GM23338 (cell line): ENCODE results near the gene TRPM3. TPM values are rescaled to one million over a fixed set of nuclear protein-coding genes. Genes with fewer than 3 reads are reported as not detected.

Source experiments
- ATAC-seq: fragments of 200-7000 bp; cut with Tn5 transposase; 3 replicates; pipeline ENCODE4 v1.9.1; 2020
- DNase-seq: peaks from one replicate; pipeline ENCODE4 v3.0.0-alpha.2; 2015; ENCODE audit warnings: low spot score
- H2AFZ ChIP-seq: fragments of 200-600 bp; sonication (generic); 2 replicates; pipeline ENCODE4 v1.8.0; 2016; ENCODE audit warnings: antibody characterized with exemption, mild to moderate bottlenecking, moderate library complexity
- H3F3A ChIP-seq: fragments of 200-600 bp; sonication (generic); replicated peaks from 2 replicates; pipeline ENCODE4 v1.8.0; 2017; ENCODE audit warnings: antibody characterized with exemption, mixed run types, low read depth
- H3K27ac ChIP-seq: fragments of 200-600 bp; sonication (generic); 2 replicates; pipeline ENCODE4 v1.6.1; 2016; ENCODE audit warnings: low read depth
- H3K27me3 ChIP-seq: fragments of 200-600 bp; sonication (generic); 2 replicates; pipeline ENCODE4 v1.8.0; 2016; ENCODE audit warnings: mild to moderate bottlenecking, mixed run types, moderate library complexity; ENCODE audit not compliant: insufficient read depth
- H3K36me3 ChIP-seq: fragments of 200-600 bp; sonication (generic); 2 replicates; pipeline ENCODE4 v1.8.0; 2016; ENCODE audit warnings: mild to moderate bottlenecking; ENCODE audit not compliant: insufficient read depth
- H3K4me1 ChIP-seq: fragments of 200-600 bp; sonication (generic); 2 replicates; pipeline ENCODE4 v1.8.0; 2016; ENCODE audit warnings: mild to moderate bottlenecking, moderate library complexity; ENCODE audit not compliant: insufficient read depth
- H3K4me2 ChIP-seq: fragments of 200-600 bp; sonication (generic); 2 replicates; pipeline ENCODE4 v1.7.1; 2017; ENCODE audit warnings: mixed run types
- H3K4me3 ChIP-seq: fragments of 200-600 bp; sonication (generic); 2 replicates; pipeline ENCODE4 v1.6.1; 2016; ENCODE audit warnings: mixed run types
- H3K79me2 ChIP-seq: fragments of 200-600 bp; sonication (generic); replicated peaks from 2 replicates; pipeline ENCODE4 v1.8.0; 2017; ENCODE audit warnings: mild to moderate bottlenecking; ENCODE audit not compliant: insufficient read depth
- H3K9me2 ChIP-seq: fragments of 200-600 bp; sonication (generic); 2 replicates; pipeline ENCODE4 v1.8.0; 2017; ENCODE audit not compliant: insufficient read depth
- H4K20me1 ChIP-seq: fragments of 200-600 bp; sonication (generic); replicated peaks from 2 replicates; pipeline ENCODE4 v1.8.0; 2017; ENCODE audit warnings: mild to moderate bottlenecking; ENCODE audit not compliant: insufficient read depth
- H3K27ac Mint-ChIP-seq: 2 replicates; pipeline ENCODE4 v1.8.0; 2020; ENCODE audit warnings: inconsistent platforms, mild to moderate bottlenecking, moderate library complexity, mixed read lengths
- H3K27me3 Mint-ChIP-seq: 3 replicates; pipeline ENCODE4 v1.8.0; 2022; ENCODE audit warnings: low read depth, mild to moderate bottlenecking, moderate library complexity, mixed read lengths, inconsistent platforms; ENCODE audit not compliant: insufficient read depth, poor library complexity
- H3K36me3 Mint-ChIP-seq: 3 replicates; pipeline ENCODE4 v1.8.0; 2021; ENCODE audit warnings: low read depth, mild to moderate bottlenecking, inconsistent platforms, moderate library complexity, mixed read lengths
- H3K4me1 Mint-ChIP-seq: 3 replicates; pipeline ENCODE4 v1.8.0; 2020; ENCODE audit warnings: mild to moderate bottlenecking, inconsistent platforms, mixed read lengths
- H3K4me3 Mint-ChIP-seq: 3 replicates; pipeline ENCODE4 v1.8.0; 2021; ENCODE audit warnings: moderate library complexity, mild to moderate bottlenecking, inconsistent platforms, mixed read lengths
- H3K9me3 Mint-ChIP-seq: 3 replicates; pipeline ENCODE4 v1.8.0; 2020; ENCODE audit warnings: moderate library complexity, mild to moderate bottlenecking, inconsistent platforms, mixed read lengths
- CREB1 ChIP-seq: fragments of 250-450 bp; sonication (Bioruptor Pico); IDR thresholded peaks from 2 replicates; pipeline ENCODE4 v1.5.0; 2020; ENCODE audit warnings: low read depth, mild to moderate bottlenecking, moderate library complexity
- ETS1 ChIP-seq: IDR thresholded peaks from 2 replicates; pipeline ENCODE4 v1.6.1; 2016; ENCODE audit warnings: antibody characterized with exemption
- EZH2 ChIP-seq: fragments of 200-600 bp; sonication (generic); IDR thresholded peaks from one replicate; pipeline ENCODE4 v1.8.0; 2017; ENCODE audit warnings: antibody characterized with exemption, mild to moderate bottlenecking, low read depth; ENCODE audit not compliant: unreplicated experiment
- EZH2phosphoT487 ChIP-seq: fragments of 200-600 bp; sonication (generic); IDR thresholded peaks from one replicate; pipeline ENCODE4 v1.8.1; 2018; ENCODE audit warnings: antibody characterized with exemption; ENCODE audit not compliant: unreplicated experiment
- JUNB ChIP-seq: IDR thresholded peaks from one replicate; pipeline ENCODE4 v1.6.1; 2016; ENCODE audit warnings: antibody characterized with exemption; ENCODE audit not compliant: unreplicated experiment
- NANOG ChIP-seq: IDR thresholded peaks from 2 replicates; pipeline ENCODE4 v1.6.1; 2016; ENCODE audit warnings: antibody characterized with exemption, borderline replicate concordance
- POLR2AphosphoS5 ChIP-seq: IDR thresholded peaks from 2 replicates; pipeline ENCODE4 v1.6.1; 2016; ENCODE audit warnings: antibody characterized with exemption, low read depth
- REST ChIP-seq: IDR thresholded peaks from one replicate; pipeline ENCODE4 v1.6.1; 2018; ENCODE audit warnings: antibody characterized with exemption; ENCODE audit not compliant: unreplicated experiment
- STAT1 ChIP-seq: IDR thresholded peaks from one replicate; pipeline ENCODE4 v1.6.1; 2016; ENCODE audit warnings: antibody characterized with exemption; ENCODE audit not compliant: unreplicated experiment
- ZNF114 ChIP-seq: fragments of 250-450 bp; sonication (Bioruptor Pico); IDR thresholded peaks from 2 replicates; pipeline ENCODE4 v1.5.0; 2020; ENCODE audit warnings: mild to moderate bottlenecking, moderate library complexity
- ZNF331 ChIP-seq: fragments of 250-450 bp; sonication (Bioruptor Pico); IDR thresholded peaks from 2 replicates; pipeline ENCODE4 v1.5.0; 2020; ENCODE audit warnings: low read depth, mild to moderate bottlenecking, moderate library complexity
- ZNF462 ChIP-seq: fragments of 250-450 bp; sonication (Bioruptor Pico); IDR thresholded peaks from 2 replicates; pipeline ENCODE4 v1.5.0; 2020; ENCODE audit warnings: mild to moderate bottlenecking, moderate library complexity
- polyA plus RNA-seq: library from polyadenylated mRNA; unstranded; fragments of >200 nt; fragmentation: Nextera tagmentation; extraction: Ambion mirVana; gene quantifications from 2 replicates; pipeline ENCODE4 v1.2.1, GENCODE V29; 2016
- total RNA-seq: library from RNA; depleted of rRNA; stranded (reverse); fragments of >200 nt; shearing (Covaris generic); gene quantifications from 2 replicates; pipeline ENCODE4 v1.2.3, GENCODE V29; 2014
- TF ChIP-seq, protein P1 (sequence below), 2 experiments: fragments of 200-600 bp in 1 of 2; sonication (generic) in 1 of 2; conservative IDR thresholded peaks; 2 replicates each; pipeline versions ENCODE4 v1.5.1 to v1.6.1; 2016 to 2017; ENCODE audit warnings: antibody characterized with exemption in 2 of 2, low read depth in 2 of 2, mild to moderate bottlenecking in 2 of 2, moderate library complexity in 1 of 2

TRPM3 gene
- total and polyA plus RNA-seq, 2 experiments from 2014 or later = 2.8 to 8.2 TPM

DNA sequence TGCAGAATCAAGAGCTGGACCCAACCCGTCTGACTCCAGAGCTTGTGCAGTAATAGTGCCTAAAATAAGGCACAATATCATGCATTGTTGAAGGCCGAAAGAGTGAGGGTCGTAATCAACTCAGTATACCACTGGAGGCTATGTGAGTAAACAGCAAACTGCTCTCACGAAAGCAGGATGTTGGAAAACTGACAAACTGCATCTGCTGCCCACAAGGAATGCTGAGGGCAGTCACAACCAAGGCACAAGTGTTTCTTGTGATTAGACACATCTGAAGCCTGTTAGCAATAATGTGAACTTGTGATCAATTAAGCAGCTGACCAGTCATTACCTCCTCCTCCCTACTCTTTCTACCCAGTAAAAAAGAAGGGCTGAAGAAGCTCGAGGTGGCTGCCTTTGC, 48.8 kb downstream of the TRPM3 start:
- Mint-ChIP-seq H3K27ac (no peak overlapping the region; the same call in 1 of the 2 replicates), H3K4me3 (no peak overlapping the region), H3K36me3 (no peaks in the 10 kb centered on the region), H3K4me1 (peaks cover 23% of the 10 kb centered on the region), H3K9me3 (no peaks in the 10 kb centered on the region), H3K27me3 (peaks cover 2% of the 10 kb centered on the region)
- no peaks in the 10 kb centered on the region for H3F3A ChIP-seq
- TF ChIP-seq ETS1 (no peak), STAT1 (no peak), POLR2AphosphoS5 (no peak), JUNB (no peak), NANOG (no peak), ZNF331 (CRISPR knock-in tag) (no peak), EZH2phosphoT487 (no peak), ZNF462 (CRISPR knock-in tag) (no peak), REST (no peak), CREB1 (CRISPR knock-in tag) (no peak), ZNF114 (CRISPR knock-in tag) (no peak), EZH2 (no peak)
- TF ChIP-seq, protein P1, sequence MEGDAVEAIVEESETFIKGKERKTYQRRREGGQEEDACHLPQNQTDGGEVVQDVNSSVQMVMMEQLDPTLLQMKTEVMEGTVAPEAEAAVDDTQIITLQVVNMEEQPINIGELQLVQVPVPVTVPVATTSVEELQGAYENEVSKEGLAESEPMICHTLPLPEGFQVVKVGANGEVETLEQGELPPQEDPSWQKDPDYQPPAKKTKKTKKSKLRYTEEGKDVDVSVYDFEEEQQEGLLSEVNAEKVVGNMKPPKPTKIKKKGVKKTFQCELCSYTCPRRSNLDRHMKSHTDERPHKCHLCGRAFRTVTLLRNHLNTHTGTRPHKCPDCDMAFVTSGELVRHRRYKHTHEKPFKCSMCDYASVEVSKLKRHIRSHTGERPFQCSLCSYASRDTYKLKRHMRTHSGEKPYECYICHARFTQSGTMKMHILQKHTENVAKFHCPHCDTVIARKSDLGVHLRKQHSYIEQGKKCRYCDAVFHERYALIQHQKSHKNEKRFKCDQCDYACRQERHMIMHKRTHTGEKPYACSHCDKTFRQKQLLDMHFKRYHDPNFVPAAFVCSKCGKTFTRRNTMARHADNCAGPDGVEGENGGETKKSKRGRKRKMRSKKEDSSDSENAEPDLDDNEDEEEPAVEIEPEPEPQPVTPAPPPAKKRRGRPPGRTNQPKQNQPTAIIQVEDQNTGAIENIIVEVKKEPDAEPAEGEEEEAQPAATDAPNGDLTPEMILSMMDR (conservative IDR thresholded peaks at IDR 0.05; ENCODE audit: low read depth in 2 of 2) = no peak
- no peaks in the 10 kb centered on the region for H3K27me3 ChIP-seq
- no peak overlapping the region for H3K27ac ChIP-seq
- H3K4me3 ChIP-seq = no peak overlapping the region
- no peak for DNase-seq
- no peaks in the 10 kb centered on the region for H3K36me3 ChIP-seq
- no peaks in the 10 kb centered on the region for H4K20me1 ChIP-seq
- no peaks in the 10 kb centered on the region; the same call in 1 of the 2 replicates for H3K79me2 ChIP-seq
- ATAC-seq = no peak
- H3K9me2 ChIP-seq = peaks cover 5% of the 10 kb centered on the region; the same call in 1 of the 2 replicates
- no peak overlapping the region for H3K4me2 ChIP-seq
- H2AFZ ChIP-seq = no peak overlapping the region
- H3K4me1 ChIP-seq = peaks cover 21% of the 10 kb centered on the region
